GM12873 (cell line): ENCODE measurements around the gene IL36RN.

Experiments
- CTCF ChIP-seq: IDR thresholded peaks from 2 replicates; pipeline ENCODE4 v1.5.1; 2012; ENCODE audit warnings: low read depth, mild to moderate bottlenecking, moderate library complexity, low read length, control low read depth; ENCODE audit not compliant: insufficient read depth; ENCODE audit errors: missing control alignments

Gene IL36RN

GRCh38 chr2:113064898-113065297 is 5.9 kb downstream of the IL36RN start:
- no peak for TF ChIP-seq CTCF

- TF ChIP-seq CTCF = no peak
Observed at GRCh38 chr2:113067681-113068080, 8.7 kb downstream of the IL36RN start, which contains the start of gene IL1F10. IL1F10 (plus strand) TSS chr2:113067970; CDS start chr2:113072739, 4,769 bp downstream.

- no peak for TF ChIP-seq CTCF
Observed at GRCh38 chr2:113068249-113068648, 9.3 kb downstream of the IL36RN start.

GRCh38 chr2:113068706-113069485 is 9.9 kb downstream of the IL36RN start:
- no peak for TF ChIP-seq CTCF

GRCh38 chr2:113069676-113070605 is 10.9 kb downstream of the IL36RN start:
- TF ChIP-seq CTCF = no peak

GRCh38 chr2:113070606-113070975 is 11.6 kb downstream of the IL36RN start:
- TF ChIP-seq CTCF = no peak

GRCh38 chr2:113072584-113072983 is 13.6 kb downstream of the IL36RN start:
- TF ChIP-seq CTCF = no peak
